AG04449 (cell line): ENCODE data around the gene TLR6.

Experiments used
- CTCF ChIA-PET: fragments of 350-600 bp; formaldehyde crosslinking; extraction: SDS; loops from one replicate; lab custom pipeline; 2021; ENCODE audit warnings: antibody characterized with exemption; lab: Yijun Ruan, JAX
- POLR2A ChIA-PET: fragments of 400-600, 350-600 bp; formaldehyde crosslinking; extraction: SDS; loops from one replicate; lab custom pipeline; 2020; ENCODE audit warnings: antibody characterized with exemption, inconsistent platforms; lab: Yijun Ruan, JAX
- DNase-seq: peaks from one replicate; pipeline ENCODE4 v3.0.0-alpha.2; 2010; ENCODE audit warnings: low read depth, low spot score
- H3K4me3 ChIP-seq: 2 replicates; pipeline ENCODE4 v1.5.1; 2011; ENCODE audit warnings: low read depth, mild to moderate bottlenecking, control low read depth, low read length
- TF ChIP-seq, protein P1 (sequence below): IDR thresholded peaks from one replicate; pipeline ENCODE4 v1.5.1; 2011; ENCODE audit warnings: mild to moderate bottlenecking, moderate library complexity, low read length, control low read depth, inconsistent platforms; ENCODE audit not compliant: insufficient read depth; ENCODE audit errors: missing control alignments

TLR6 gene

DNA sequence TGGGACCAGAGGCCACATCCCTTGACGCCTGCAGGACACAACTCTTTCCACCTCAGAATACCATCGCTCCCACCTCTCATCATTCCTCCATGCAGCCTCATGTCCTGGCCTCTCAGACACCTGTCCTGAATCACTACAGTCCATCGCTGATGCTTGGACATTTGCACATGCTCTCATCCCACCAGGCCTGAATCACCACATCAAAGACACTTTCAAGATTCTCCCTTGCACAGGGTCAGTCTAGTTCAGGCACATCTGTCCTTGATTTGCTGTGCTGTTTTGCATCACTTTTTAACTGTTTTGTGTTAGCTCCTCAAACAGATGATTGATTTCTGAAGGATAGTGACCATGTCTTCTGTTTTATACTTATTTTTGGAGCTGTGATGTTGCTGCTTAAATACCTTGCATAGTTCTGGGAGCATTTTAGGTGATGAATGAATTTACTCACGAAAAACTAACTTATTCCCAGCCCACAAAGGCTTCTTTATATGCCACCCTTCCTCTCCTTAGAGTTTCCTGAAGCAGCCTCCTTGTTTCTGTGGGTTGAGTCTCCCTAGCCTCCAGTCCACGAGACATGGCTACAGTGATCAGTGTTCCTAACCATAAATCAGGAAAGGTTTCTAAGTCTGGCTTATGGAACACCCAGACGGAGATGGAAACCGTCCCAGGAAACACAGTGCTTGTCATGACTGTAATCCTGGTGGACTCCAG lies 13.6 kb upstream of the TLR6 start:
- TF ChIP-seq, protein P1, sequence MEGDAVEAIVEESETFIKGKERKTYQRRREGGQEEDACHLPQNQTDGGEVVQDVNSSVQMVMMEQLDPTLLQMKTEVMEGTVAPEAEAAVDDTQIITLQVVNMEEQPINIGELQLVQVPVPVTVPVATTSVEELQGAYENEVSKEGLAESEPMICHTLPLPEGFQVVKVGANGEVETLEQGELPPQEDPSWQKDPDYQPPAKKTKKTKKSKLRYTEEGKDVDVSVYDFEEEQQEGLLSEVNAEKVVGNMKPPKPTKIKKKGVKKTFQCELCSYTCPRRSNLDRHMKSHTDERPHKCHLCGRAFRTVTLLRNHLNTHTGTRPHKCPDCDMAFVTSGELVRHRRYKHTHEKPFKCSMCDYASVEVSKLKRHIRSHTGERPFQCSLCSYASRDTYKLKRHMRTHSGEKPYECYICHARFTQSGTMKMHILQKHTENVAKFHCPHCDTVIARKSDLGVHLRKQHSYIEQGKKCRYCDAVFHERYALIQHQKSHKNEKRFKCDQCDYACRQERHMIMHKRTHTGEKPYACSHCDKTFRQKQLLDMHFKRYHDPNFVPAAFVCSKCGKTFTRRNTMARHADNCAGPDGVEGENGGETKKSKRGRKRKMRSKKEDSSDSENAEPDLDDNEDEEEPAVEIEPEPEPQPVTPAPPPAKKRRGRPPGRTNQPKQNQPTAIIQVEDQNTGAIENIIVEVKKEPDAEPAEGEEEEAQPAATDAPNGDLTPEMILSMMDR: no peak
- POLR2A ChIA-PET: interaction anchor here (1.8 kb wide), 1 partner anchor 19 kb away, joined by 6 read pairs; no protein-coding TSS in a partner anchor
- H3K4me3 ChIP-seq: peak overlapping the region; percentile 9
- CTCF ChIA-PET: interaction anchor here (0.9 to 6.5 kb wide), 7 partner anchors 9 to 111 kb away, joined by 3 to 32 read pairs (median 5); partner anchors contain the start of gene TLR10
- no peak for DNase-seq

DNA sequence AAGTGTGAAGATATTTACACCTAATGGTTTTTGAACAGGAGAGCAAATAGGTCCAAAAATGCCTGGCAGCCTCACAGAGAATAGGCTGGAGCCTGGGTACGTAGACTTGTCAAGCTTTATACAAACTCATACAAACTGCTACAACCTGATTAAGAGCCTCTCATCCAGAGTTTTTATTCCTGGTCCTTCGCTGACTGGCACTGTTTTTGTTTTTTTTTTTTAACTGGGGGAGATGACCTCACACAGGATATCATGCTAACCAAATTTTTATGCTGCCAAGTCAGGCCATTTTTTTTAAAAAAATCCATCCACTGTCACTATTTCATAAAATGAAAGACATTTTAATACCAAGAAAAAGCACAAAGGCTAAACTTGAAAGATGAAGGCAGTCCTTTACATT lies 12.9 kb upstream of the TLR6 start:
- ChIA-PET POLR2A (interaction anchor here (1.8 kb wide), 1 partner anchor 19 kb away, joined by 6 read pairs; no protein-coding TSS in a partner anchor), CTCF (interaction anchor here (1.0 to 6.5 kb wide), 4 partner anchors 9 to 110 kb away, joined by 3 to 32 read pairs (median 6); partner anchors contain the start of gene TLR10)
- TF ChIP-seq, protein P1: no peak
- no peak for DNase-seq
- H3K4me3 ChIP-seq: peak overlapping the region; percentile 92

DNA sequence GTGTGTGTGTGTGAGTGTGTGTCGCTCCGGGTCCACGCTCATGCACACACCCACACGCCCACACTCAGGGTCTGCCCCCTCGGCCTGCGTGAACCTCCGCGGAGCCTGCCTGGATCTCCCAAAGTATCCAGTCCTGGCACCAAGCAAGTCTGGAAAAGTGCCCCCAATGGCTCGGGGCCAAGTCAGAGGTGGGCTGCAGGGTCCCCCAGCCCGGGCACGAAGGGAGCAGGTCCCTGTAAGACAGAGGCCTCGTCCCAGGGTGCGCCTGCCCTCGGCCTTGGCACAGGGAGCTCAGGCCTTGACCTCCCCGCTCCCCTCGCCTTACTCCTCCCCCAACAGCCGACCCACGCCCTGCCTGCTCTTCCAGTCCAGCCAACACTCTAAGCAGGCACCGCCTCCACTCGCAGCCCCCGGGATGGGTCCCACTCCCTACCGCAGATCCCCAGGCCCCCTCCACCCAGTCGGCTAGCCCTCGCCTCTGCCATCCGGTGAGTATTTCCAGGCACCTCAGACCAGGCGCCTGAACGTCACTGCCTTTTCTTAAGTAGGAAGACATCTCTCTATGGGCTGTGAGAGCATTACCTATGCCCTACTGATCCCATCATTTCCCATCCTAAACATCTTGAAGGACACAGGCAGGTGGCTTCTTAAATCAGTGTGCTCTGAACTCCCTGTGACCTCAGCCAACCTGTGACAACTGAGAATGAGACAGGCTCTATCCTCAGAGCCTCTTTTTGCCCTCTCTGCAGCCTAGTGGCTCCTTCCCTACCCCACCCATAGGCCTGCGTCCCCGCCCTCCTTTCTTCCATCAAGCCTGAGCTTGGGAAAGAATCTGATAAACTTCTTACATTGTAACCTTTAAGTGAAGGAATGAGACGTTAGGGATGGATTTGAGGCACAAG lies 11.7 kb upstream of the TLR6 start:
- peak overlapping the region; percentile 92 for H3K4me3 ChIP-seq
- DNase-seq: no peak
- TF ChIP-seq, protein P1: no peak
- POLR2A ChIA-PET: interaction anchor here (1.8 kb wide), 1 partner anchor 21 kb away, joined by 6 read pairs; no protein-coding TSS in a partner anchor
- CTCF ChIA-PET: interaction anchor here (1.0 to 6.5 kb wide), 2 partner anchors 7 to 86 kb away, joined by 4 to 32 read pairs; partner anchors contain the start of gene TLR10

DNA sequence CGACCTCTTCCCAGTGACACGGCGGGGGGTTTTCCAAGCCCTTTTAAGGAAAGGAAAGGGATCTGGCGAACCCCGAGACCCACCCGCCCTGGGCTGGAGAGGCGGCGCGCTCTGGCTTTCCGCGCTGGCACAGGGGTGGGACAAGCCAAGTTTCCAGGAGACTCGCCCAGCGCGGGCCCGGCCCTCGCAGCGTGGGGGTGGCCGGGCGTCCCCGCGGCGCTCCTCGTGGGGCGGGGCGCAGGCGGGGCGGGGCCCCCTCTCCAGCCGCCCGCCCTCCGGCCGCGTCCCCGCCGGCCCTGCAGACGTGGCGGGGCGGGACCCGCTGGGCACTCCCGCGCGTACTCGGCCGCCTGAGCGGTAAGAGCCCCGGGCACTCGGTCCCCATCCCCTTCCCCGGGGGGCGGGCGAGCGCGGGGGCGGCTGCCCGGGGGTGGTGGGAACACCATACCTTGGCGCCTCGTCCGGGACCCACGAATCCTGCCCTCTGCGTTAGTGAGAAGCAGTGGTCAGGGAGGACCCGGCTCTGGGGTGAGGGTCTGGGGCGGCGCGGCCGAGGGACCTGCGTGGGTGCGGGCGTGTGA lies 11.0 kb upstream of the TLR6 start, which contains the start of gene FAM114A1:
FAM114A1 (plus strand) TSS at position 329 of the 581 bp plus-strand sequence. CDS start 10,273 bp downstream, outside the sequence.
- POLR2A ChIA-PET: no interaction called here
- CTCF ChIA-PET: interaction anchor here (1.3 to 1.9 kb wide), 3 partner anchors 12 to 108 kb away, joined by 4 to 9 read pairs (median 5); no protein-coding TSS in a partner anchor

DNA sequence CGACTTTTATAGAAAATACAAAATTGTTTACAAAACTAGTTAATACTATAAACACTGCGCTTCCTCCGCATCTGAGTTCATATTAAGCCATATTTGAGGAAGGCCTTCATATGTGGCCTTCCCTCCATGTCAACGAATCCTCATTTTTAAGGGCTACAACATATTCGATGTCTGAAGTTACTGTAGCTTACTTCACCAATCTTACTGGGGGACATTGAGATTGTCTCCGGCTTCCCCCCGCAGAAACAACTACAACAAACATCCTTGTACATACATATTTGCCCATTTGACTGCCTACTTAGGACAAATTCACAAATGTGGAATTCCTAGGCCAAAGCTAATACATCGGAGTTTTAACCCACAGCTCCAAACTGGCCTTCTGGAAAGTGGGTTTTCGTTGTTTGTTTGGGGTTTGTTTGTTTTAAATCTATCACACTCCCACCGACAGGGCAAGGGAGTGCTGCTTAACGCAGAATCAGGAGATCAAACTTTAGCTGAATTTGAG lies 10.4 kb upstream of the TLR6 start:
- H3K4me3 ChIP-seq: peak overlapping the region; percentile 50
- ChIA-PET CTCF (interaction anchor here (1.3 to 1.9 kb wide), 3 partner anchors 11 to 107 kb away, joined by 4 to 9 read pairs (median 5); no protein-coding TSS in a partner anchor), POLR2A (no interaction called here)
- TF ChIP-seq, protein P1: no peak
- no peak for DNase-seq

More for the DNA sequence above, 11.0 kb upstream of the TLR6 start, which contains the start of gene FAM114A1:
- no peak for DNase-seq
- H3K4me3 ChIP-seq: peak within 1 kb of the TSS; percentile 92
- TF ChIP-seq, protein P1: no peak
